HEK293 (cell line): ENCODE results near the gene AXL.
A peak's percentile ranks its signal among the peaks of the same experiment; 100 is the strongest.

Experiments
- GLI4 ChIP-seq: fragments of 450-650 bp; formaldehyde crosslinking; IDR thresholded peaks from 2 replicates; pipeline ENCODE4 v1.5.1; 2016; ENCODE audit warnings: missing biosample characterization, missing genetic modification characterization
- GLIS1 ChIP-seq: fragments of 450-650 bp; formaldehyde crosslinking; IDR thresholded peaks from 2 replicates; pipeline ENCODE4 v1.5.1; 2016; ENCODE audit warnings: missing biosample characterization, missing genetic modification characterization
- HOXD13 ChIP-seq: sonication (generic); formaldehyde crosslinking; IDR thresholded peaks from 2 replicates; pipeline ENCODE4 v1.8.0; 2022; ENCODE audit warnings: missing genetic modification reagents, borderline replicate concordance
- KLF17 ChIP-seq: fragments of 450-650 bp; formaldehyde crosslinking; IDR thresholded peaks from 2 replicates; pipeline ENCODE4 v1.5.1; 2016; ENCODE audit warnings: missing biosample characterization, missing genetic modification characterization
- MYNN ChIP-seq: fragments of 450-650 bp; formaldehyde crosslinking; IDR thresholded peaks from 2 replicates; pipeline ENCODE4 v1.5.1; 2016; ENCODE audit warnings: missing biosample characterization, missing genetic modification characterization, borderline replicate concordance
- PBX3 ChIP-seq: sonication (generic); formaldehyde crosslinking; IDR thresholded peaks from 2 replicates; pipeline ENCODE4 v1.8.1; 2022; ENCODE audit warnings: mild to moderate bottlenecking, moderate library complexity, missing genetic modification reagents
- PRDM4 ChIP-seq: fragments of 450-650 bp; formaldehyde crosslinking; IDR thresholded peaks from 2 replicates; pipeline ENCODE4 v1.5.1; 2017; ENCODE audit warnings: missing biosample characterization, missing genetic modification characterization
- SCRT1 ChIP-seq: fragments of 450-650 bp; formaldehyde crosslinking; IDR thresholded peaks from 2 replicates; pipeline ENCODE4 v1.5.1; 2016; ENCODE audit warnings: missing biosample characterization, missing genetic modification characterization, borderline replicate concordance
- SCRT2 ChIP-seq: fragments of 450-650 bp; formaldehyde crosslinking; IDR thresholded peaks from 2 replicates; pipeline ENCODE4 v1.5.1; 2016; ENCODE audit warnings: missing biosample characterization, missing genetic modification characterization
- SP2 ChIP-seq: fragments of 450-650 bp; formaldehyde crosslinking; IDR thresholded peaks from 2 replicates; pipeline ENCODE4 v1.5.1; 2016; ENCODE audit warnings: missing biosample characterization, missing genetic modification characterization
- TSHZ1 ChIP-seq: fragments of 450-650 bp; formaldehyde crosslinking; IDR thresholded peaks from 2 replicates; pipeline ENCODE4 v1.5.1; 2016; ENCODE audit warnings: missing biosample characterization, missing genetic modification characterization, borderline replicate concordance
- ZBTB1 ChIP-seq: fragments of 450-650 bp; formaldehyde crosslinking; IDR thresholded peaks from 2 replicates; pipeline ENCODE4 v1.5.1; 2016; ENCODE audit warnings: missing biosample characterization, missing genetic modification characterization
- ZIC2 ChIP-seq: fragments of 450-650 bp; formaldehyde crosslinking; IDR thresholded peaks from 2 replicates; pipeline ENCODE4 v1.5.1; 2016; ENCODE audit warnings: missing biosample characterization, missing genetic modification characterization
- ZNF211 ChIP-seq: fragments of 450-650 bp; formaldehyde crosslinking; IDR thresholded peaks from 2 replicates; pipeline ENCODE4 v1.5.1; 2016; ENCODE audit warnings: low read depth, missing biosample characterization, missing genetic modification characterization
- ZNF214 ChIP-seq: fragments of 450-650 bp; formaldehyde crosslinking; IDR thresholded peaks from 2 replicates; pipeline ENCODE4 v1.5.1; 2017; ENCODE audit warnings: missing biosample characterization, mild to moderate bottlenecking, missing genetic modification characterization, borderline replicate concordance
- ZNF23 ChIP-seq: fragments of 450-650 bp; formaldehyde crosslinking; IDR thresholded peaks from 2 replicates; pipeline ENCODE4 v1.5.1; 2016; ENCODE audit warnings: missing biosample characterization, missing genetic modification characterization, borderline replicate concordance
- ZNF239 ChIP-seq: fragments of 450-650 bp; formaldehyde crosslinking; IDR thresholded peaks from 2 replicates; pipeline ENCODE4 v1.5.1; 2016; ENCODE audit warnings: missing biosample characterization, missing genetic modification characterization
- ZNF324 ChIP-seq: fragments of 450-650 bp; formaldehyde crosslinking; IDR thresholded peaks from 2 replicates; pipeline ENCODE4 v1.5.1; 2016; ENCODE audit warnings: missing biosample characterization, missing genetic modification characterization
- ZNF341 ChIP-seq: fragments of 450-650 bp; formaldehyde crosslinking; IDR thresholded peaks from 2 replicates; pipeline ENCODE4; 2016; ENCODE audit warnings: low read depth, missing biosample characterization, missing genetic modification characterization
- ZNF391 ChIP-seq: fragments of 450-650 bp; formaldehyde crosslinking; IDR thresholded peaks from 2 replicates; pipeline ENCODE4 v1.5.1; 2016; ENCODE audit warnings: low read depth, missing biosample characterization, missing genetic modification characterization, borderline replicate concordance
- ZNF473 ChIP-seq: fragments of 450-650 bp; formaldehyde crosslinking; IDR thresholded peaks from 2 replicates; pipeline ENCODE4 v1.5.1; 2017; ENCODE audit warnings: missing biosample characterization, missing genetic modification characterization
- ZNF48 ChIP-seq: fragments of 450-650 bp; formaldehyde crosslinking; IDR thresholded peaks from 2 replicates; pipeline ENCODE4 v1.5.1; 2016; ENCODE audit warnings: missing biosample characterization, missing genetic modification characterization
- ZNF488 ChIP-seq: fragments of 450-650 bp; formaldehyde crosslinking; IDR thresholded peaks from 2 replicates; pipeline ENCODE4 v1.5.1; 2016; ENCODE audit warnings: missing biosample characterization, missing genetic modification characterization
- ZNF585B ChIP-seq: fragments of 450-650 bp; formaldehyde crosslinking; IDR thresholded peaks from 2 replicates; pipeline ENCODE4 v1.5.1; 2016; ENCODE audit warnings: missing biosample characterization, missing genetic modification characterization
- ZNF624 ChIP-seq: fragments of 450-650 bp; formaldehyde crosslinking; IDR thresholded peaks from 2 replicates; pipeline ENCODE4 v1.5.1; 2017; ENCODE audit warnings: missing biosample characterization, missing genetic modification characterization
- ZNF658 ChIP-seq: fragments of 450-650 bp; formaldehyde crosslinking; IDR thresholded peaks from 2 replicates; pipeline ENCODE4; 2016; ENCODE audit warnings: missing biosample characterization, missing genetic modification characterization
- ZNF660 ChIP-seq: fragments of 450-650 bp; IDR thresholded peaks from 2 replicates; pipeline ENCODE4 v1.5.1; 2018; ENCODE audit warnings: missing biosample characterization, mild to moderate bottlenecking, missing genetic modification characterization
- ZNF664 ChIP-seq: fragments of 450-650 bp; formaldehyde crosslinking; IDR thresholded peaks from 2 replicates; pipeline ENCODE4 v1.5.1; 2016; ENCODE audit warnings: missing biosample characterization, missing genetic modification characterization
- ZNF670 ChIP-seq: fragments of 450-650 bp; formaldehyde crosslinking; IDR thresholded peaks from 2 replicates; pipeline ENCODE4 v1.5.1; 2016; ENCODE audit warnings: missing biosample characterization, missing genetic modification characterization, low read depth
- ZSCAN23 ChIP-seq: fragments of 450-650 bp; formaldehyde crosslinking; IDR thresholded peaks from 2 replicates; pipeline ENCODE4 v1.5.1; 2016; ENCODE audit warnings: missing biosample characterization, missing genetic modification characterization
- ZSCAN30 ChIP-seq: fragments of 450-650 bp; IDR thresholded peaks from 2 replicates; pipeline ENCODE4 v1.5.1; 2018; ENCODE audit warnings: missing biosample characterization, mild to moderate bottlenecking, missing genetic modification characterization, moderate library complexity

The AXL gene

GRCh38 chr19:41265395-41266153 is 46.6 kb downstream of the AXL start (continued):
- TF ChIP-seq ZNF48 (tag by site-specific recombination) (no peak), ZNF624 (no peak), ZNF473 (tag by site-specific recombination) (no peak), ZNF211 (tag by site-specific recombination) (no peak), GLIS1 (tag by site-specific recombination) (no peak), MYNN (tag by site-specific recombination) (no peak), SCRT2 (peak; percentile 97), GLI4 (tag by site-specific recombination) (no peak), ZNF324 (tag by site-specific recombination) (no peak), ZNF670 (tag by site-specific recombination) (no peak), SCRT1 (tag by site-specific recombination) (peak; percentile 89), ZNF585B (tag by site-specific recombination) (no peak), ZNF660 (tag by site-specific recombination) (no peak), ZNF23 (tag by site-specific recombination) (no peak), ZNF391 (tag by site-specific recombination) (no peak), ZNF664 (no peak), ZNF341 (tag by site-specific recombination) (no peak), ZNF488 (tag by site-specific recombination) (no peak), ZNF239 (tag by site-specific recombination) (no peak), ZNF658 (tag by site-specific recombination) (no peak), ZSCAN23 (tag by site-specific recombination) (no peak), ZIC2 (tag by site-specific recombination) (no peak), SP2 (tag by site-specific recombination) (no peak), TSHZ1 (tag by site-specific recombination) (no peak), ZBTB1 (tag by site-specific recombination) (no peak), HOXD13 (CRISPR knock-in tag) (0 out of 2 replicates have a peak, but pooled peaks have one; percentile 52), KLF17 (no peak), PRDM4 (no peak), ZSCAN30 (tag by site-specific recombination) (no peak), PBX3 (no peak), ZNF214 (tag by site-specific recombination) (no peak)
